Neural cell (in vitro differentiated cells): ENCODE data around the gene RIPPLY2. TPM values are rescaled to one million over a fixed set of nuclear protein-coding genes. Genes with fewer than 3 reads are reported as not detected.

ENCODE experiments used
- H2AFZ ChIP-seq: fragments of 200-600, 300-800 bp; sonication (generic), shearing (Covaris generic); 2 replicates; pipeline ENCODE4 v1.6.0; 2014; ENCODE audit warnings: low read depth, mild to moderate bottlenecking, antibody characterized with exemption, low read length, moderate library complexity
- H3F3A ChIP-seq: fragments of 200-600 bp; shearing (Covaris generic); 2 replicates; pipeline ENCODE4 v1.6.1; 2016; ENCODE audit warnings: mild to moderate bottlenecking, moderate library complexity, mixed read lengths, antibody characterized with exemption, low read length; ENCODE audit not compliant: insufficient read depth, poor library complexity, severe bottlenecking
- H3K27ac ChIP-seq: fragments of 200-600, 300-800 bp; sonication (generic), shearing (Covaris generic); 2 replicates; pipeline ENCODE4 v1.5.1; 2014; ENCODE audit warnings: mild to moderate bottlenecking, low read length, moderate library complexity
- H3K27me3 ChIP-seq: fragments of 300-800, 200-600 bp; sonication (generic), shearing (Covaris generic); 2 replicates; pipeline ENCODE4 v1.6.0; 2014; ENCODE audit warnings: mild to moderate bottlenecking, low read depth, low read length, moderate library complexity; ENCODE audit not compliant: insufficient read depth
- H3K36me3 ChIP-seq: fragments of 300-800, 200-600 bp; sonication (generic), shearing (Covaris generic); 2 replicates; pipeline ENCODE4 v1.5.1; 2014; ENCODE audit warnings: mild to moderate bottlenecking, antibody characterized with exemption, low read length, moderate library complexity; ENCODE audit not compliant: insufficient read depth
- H3K4me2 ChIP-seq: fragments of 300-800, 200-600 bp; sonication (generic), shearing (Covaris generic); 2 replicates; pipeline ENCODE4 v1.6.0; 2014; ENCODE audit warnings: mild to moderate bottlenecking, low read length
- H3K4me3 ChIP-seq: fragments of 300-800, 200-600 bp; sonication (generic), shearing (Covaris generic); 2 replicates; pipeline ENCODE4 v1.5.1; 2014; ENCODE audit warnings: mild to moderate bottlenecking, low read length, moderate library complexity
- H3K79me2 ChIP-seq: fragments of 200-600 bp; shearing (Covaris generic); replicated peaks from 2 replicates; pipeline ENCODE4 v1.6.0; 2014; ENCODE audit warnings: mild to moderate bottlenecking, low read length, moderate library complexity; ENCODE audit not compliant: insufficient read depth
- H3K9ac ChIP-seq: fragments of 300-800, 200-600 bp; sonication (generic), shearing (Covaris generic); 2 replicates; pipeline ENCODE4 v1.6.1; 2016; ENCODE audit warnings: mild to moderate bottlenecking, low read length, mixed read lengths
- H3K9me2 ChIP-seq: fragments of 200-600 bp; shearing (Covaris generic); 2 replicates; pipeline ENCODE4 v1.6.1; 2016; ENCODE audit warnings: mild to moderate bottlenecking, low read length, mixed read lengths; ENCODE audit not compliant: insufficient read depth
- H3K9me3 ChIP-seq: fragments of 200-600, 300-800 bp; sonication (generic), shearing (Covaris generic); 2 replicates; pipeline ENCODE4 v1.6.1; 2016; ENCODE audit warnings: mild to moderate bottlenecking, mixed run types, low read length, moderate library complexity, mixed read lengths
- H4K20me1 ChIP-seq: fragments of 200-600 bp; shearing (Covaris generic); 2 replicates; pipeline ENCODE4 v1.6.1; 2016; ENCODE audit warnings: mild to moderate bottlenecking, mixed run types; ENCODE audit not compliant: insufficient read depth
- CTCF ChIP-seq: fragments of 450-650 bp; IDR thresholded peaks from 2 replicates; pipeline ENCODE4 v1.5.1; 2014; ENCODE audit warnings: antibody characterized with exemption, mild to moderate bottlenecking, moderate library complexity; ENCODE audit not compliant: poor library complexity, severe bottlenecking
- EP300 ChIP-seq: fragments of 450-650 bp; conservative IDR thresholded peaks from 2 replicates; pipeline ENCODE4 v1.6.1; 2014; ENCODE audit warnings: antibody characterized with exemption, mild to moderate bottlenecking, moderate library complexity; ENCODE audit not compliant: poor library complexity, severe bottlenecking
- EZH2 ChIP-seq: fragments of 200-600, 300-800 bp; shearing (Covaris generic), sonication (generic); IDR thresholded peaks from 2 replicates; pipeline ENCODE4 v1.6.1; 2014; ENCODE audit warnings: antibody characterized with exemption, low read length, borderline replicate concordance, mild to moderate bottlenecking; ENCODE audit not compliant: insufficient read depth, poor library complexity, severe bottlenecking
- MXI1 ChIP-seq: fragments of 450-650 bp; conservative IDR thresholded peaks from 2 replicates; pipeline ENCODE4 v1.6.1; 2014; ENCODE audit warnings: antibody characterized with exemption, mild to moderate bottlenecking; ENCODE audit not compliant: poor library complexity, severe bottlenecking
- POLR2AphosphoS5 ChIP-seq: IDR thresholded peaks from 2 replicates; pipeline ENCODE4 v1.6.1; 2012
- RAD21 ChIP-seq: fragments of 450-650 bp; conservative IDR thresholded peaks from 2 replicates; pipeline ENCODE4 v1.6.1; 2014; ENCODE audit warnings: antibody characterized with exemption, mild to moderate bottlenecking, moderate library complexity
- REST ChIP-seq: IDR thresholded peaks from 2 replicates; pipeline ENCODE4 v1.6.1; 2012; ENCODE audit warnings: borderline replicate concordance
- SMC3 ChIP-seq: fragments of 450-650 bp; conservative IDR thresholded peaks from 2 replicates; pipeline ENCODE4 v1.6.1; 2014; ENCODE audit warnings: antibody characterized with exemption, mild to moderate bottlenecking, moderate library complexity; ENCODE audit not compliant: poor library complexity
- TAF1 ChIP-seq: IDR thresholded peaks from 2 replicates; pipeline ENCODE4 v1.6.1; 2012; ENCODE audit warnings: low read depth
- polyA plus RNA-seq: library from polyadenylated mRNA; depleted of rRNA; stranded (reverse); fragments of >200 nt; gene quantifications from 2 replicates; pipeline ENCODE4 v1.2.3, GENCODE V29; 2014

RIPPLY2 gene
- polyA plus RNA-seq, 1 donor from 2014 or later: 3.5 TPM

- no peaks in the 10 kb centered on the region for H3F3A ChIP-seq
These were observed 28.3 kb upstream of the RIPPLY2 start for GRCh38 chr6:83824831-83825230.

GRCh38 chr6:83827050-83827449 lies 26.1 kb upstream of the RIPPLY2 start:
- no peaks in the 10 kb centered on the region for H3K9me3 ChIP-seq
- H3K79me2 ChIP-seq: no peaks in the 10 kb centered on the region
- no peaks in the 10 kb centered on the region for H3K9me2 ChIP-seq
- H3K27ac ChIP-seq: no peak overlapping the region
- no peak overlapping the region for H3K4me3 ChIP-seq
- no peaks in the 10 kb centered on the region for H3K36me3 ChIP-seq
- no peaks in the 10 kb centered on the region for H3K27me3 ChIP-seq
- no peak overlapping the region for H3K4me2 ChIP-seq
- no peak overlapping the region for H3K9ac ChIP-seq
- H2AFZ ChIP-seq: no peak overlapping the region
- H4K20me1 ChIP-seq: no peaks in the 10 kb centered on the region
- H3F3A ChIP-seq: no peaks in the 10 kb centered on the region
- TF ChIP-seq RAD21 (no peak), EP300 (no peak), EZH2 (no peak), TAF1 (no peak), REST (no peak), SMC3 (no peak), POLR2AphosphoS5 (no peak)

More at GRCh38 chr6:83824831-83825230, 28.3 kb upstream of the RIPPLY2 start:
- H3K27me3 ChIP-seq: no peaks in the 10 kb centered on the region
- no peaks in the 10 kb centered on the region for H3K79me2 ChIP-seq
- H3K4me3 ChIP-seq: no peak overlapping the region
- H3K9me3 ChIP-seq: no peaks in the 10 kb centered on the region
- H3K36me3 ChIP-seq: no peaks in the 10 kb centered on the region
- H3K9me2 ChIP-seq: no peaks in the 10 kb centered on the region
- H3K9ac ChIP-seq: no peak overlapping the region
- H2AFZ ChIP-seq: no peak overlapping the region
- no peaks in the 10 kb centered on the region for H4K20me1 ChIP-seq
- no peak overlapping the region for H3K4me2 ChIP-seq
- no peak for TF ChIP-seq EZH2
- TF ChIP-seq REST: no peak
- no peak for TF ChIP-seq EP300
- TF ChIP-seq TAF1: no peak
- TF ChIP-seq SMC3: no peak
- no peak for TF ChIP-seq CTCF
- TF ChIP-seq POLR2AphosphoS5: no peak
- TF ChIP-seq MXI1: no peak
- no peak for TF ChIP-seq RAD21
- no peak overlapping the region for H3K27ac ChIP-seq
